HTR-8/SVneo (cell line): ENCODE results near the gene HOXA11.

ENCODE experiments used
- DNase-seq: peaks from one replicate; pipeline ENCODE4 v3.0.0; 2011; ENCODE audit warnings: low spot score, mixed read lengths; ENCODE audit not compliant: insufficient read length
- FAIRE-seq: peaks from 2 replicates; lab custom pipeline; 2011; peaks lifted over from hg19 to GRCh38; lab: Jason Lieb, UNC

The HOXA11 gene

GRCh38 chr7:27185013-27185853 is at the start of gene HOXA11:
TSS of gene HOXA11 (minus strand) at chr7:27185232. CDS start at chr7:27185144, 88 bp downstream.
- peak; percentile 20 for FAIRE-seq
- DNase-seq = peak; percentile 94

GRCh38 chr7:27229448-27229847 is 44.4 kb upstream of the HOXA11 start:
- DNase-seq (no peak), FAIRE-seq (no peak)

GRCh38 chr7:27224983-27225934 is 40.2 kb upstream of the HOXA11 start:
- DNase-seq = no peak
- FAIRE-seq = no peak

- DNase-seq (no peak), FAIRE-seq (no peak)
These were observed 39.0 kb upstream of the HOXA11 start for GRCh38 chr7:27223941-27224575.

DNA sequence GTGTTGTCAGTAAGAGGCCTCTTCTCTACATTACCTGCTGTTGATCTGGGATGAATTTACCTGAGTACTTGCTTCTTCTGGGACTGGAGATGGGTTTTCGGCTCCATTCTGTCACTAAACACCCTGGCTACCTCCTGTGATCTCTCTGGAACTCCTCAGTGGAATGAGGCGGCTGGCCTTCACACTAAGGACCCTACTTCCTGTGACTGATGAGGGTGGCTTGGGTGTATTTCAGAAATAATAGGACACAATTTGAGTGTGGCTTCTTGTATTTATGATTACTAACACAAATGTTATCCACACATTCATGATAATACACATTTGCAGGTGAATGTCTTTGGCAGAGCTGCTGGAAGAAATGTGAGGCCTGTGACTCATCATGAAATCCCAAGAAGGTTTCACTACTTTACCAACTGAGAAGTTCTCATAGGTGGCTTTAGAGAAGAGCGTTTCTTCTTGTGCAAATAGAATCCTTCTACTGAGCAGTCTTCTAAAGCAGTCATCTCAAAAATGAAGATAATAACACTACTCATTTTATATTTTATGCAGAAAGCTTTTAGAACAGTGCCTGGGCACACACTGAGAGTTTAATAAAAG is 36.3 kb upstream of the HOXA11 start:
- no peak for DNase-seq
- FAIRE-seq = no peak

- DNase-seq = no peak
- FAIRE-seq = no peak
These were observed 35.5 kb upstream of the HOXA11 start for GRCh38 chr7:27220440-27220955.

DNA sequence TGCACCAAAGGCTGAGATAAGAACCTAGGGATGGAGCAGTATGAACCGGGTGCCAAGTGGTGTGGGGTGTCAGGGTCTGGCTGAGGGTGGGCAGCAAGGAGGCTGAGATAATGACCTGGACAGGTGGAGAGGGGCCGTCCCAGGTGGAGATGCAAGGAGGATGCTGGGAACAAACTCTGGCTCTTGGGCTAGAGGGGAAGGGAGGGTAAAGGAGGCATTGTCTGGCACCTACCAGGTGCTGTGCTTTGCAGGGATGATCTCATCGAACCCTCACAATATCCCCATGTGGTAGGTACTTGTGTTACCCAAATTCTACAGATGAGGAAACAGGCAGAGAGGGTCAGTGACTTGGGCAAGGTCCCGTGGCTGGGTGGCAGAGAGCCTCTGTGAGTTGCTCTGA is 34.8 kb upstream of the HOXA11 start:
- DNase-seq = no peak
- no peak for FAIRE-seq

DNA sequence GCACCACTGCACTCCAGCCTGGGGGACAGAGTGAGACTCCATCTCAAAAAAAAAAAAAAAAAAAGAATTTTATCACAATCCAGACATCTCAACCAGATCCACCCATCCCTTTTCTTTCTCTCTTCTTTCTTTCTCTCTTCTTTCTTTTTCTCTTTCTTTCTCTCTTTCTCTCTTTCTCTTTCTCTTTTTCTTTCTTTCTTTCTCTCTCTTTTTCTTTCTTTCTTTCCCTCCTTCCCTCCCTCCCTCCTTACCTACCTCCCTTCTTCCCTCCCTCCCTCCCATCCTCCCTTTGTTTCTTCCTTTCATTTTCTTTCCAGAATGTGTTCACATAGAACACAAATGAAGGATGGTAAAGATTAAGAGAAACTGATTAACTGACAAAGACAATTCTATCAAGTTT is 32.9 kb upstream of the HOXA11 start:
- FAIRE-seq (no peak), DNase-seq (no peak)

DNA sequence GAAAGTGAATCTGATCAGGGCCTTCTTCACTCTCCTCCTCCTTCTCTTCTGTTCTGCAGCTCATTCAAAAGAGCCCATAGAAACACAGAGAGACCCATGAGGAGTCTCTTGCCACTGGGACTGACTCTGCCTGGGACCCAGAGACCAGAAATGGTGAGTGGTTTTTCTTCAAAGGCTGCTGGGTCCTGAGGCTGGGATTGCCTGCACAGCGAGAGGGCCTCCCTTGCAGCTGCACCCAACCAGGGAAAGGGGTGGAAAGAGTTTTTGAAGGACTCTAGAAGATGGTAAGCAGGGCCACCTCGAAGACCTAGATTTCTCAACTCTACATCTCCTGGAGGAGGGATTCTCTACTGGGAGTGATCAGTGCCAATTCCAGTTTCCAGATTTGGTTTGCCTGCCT is 30.3 kb upstream of the HOXA11 start:
- DNase-seq (no peak), FAIRE-seq (no peak)

DNA sequence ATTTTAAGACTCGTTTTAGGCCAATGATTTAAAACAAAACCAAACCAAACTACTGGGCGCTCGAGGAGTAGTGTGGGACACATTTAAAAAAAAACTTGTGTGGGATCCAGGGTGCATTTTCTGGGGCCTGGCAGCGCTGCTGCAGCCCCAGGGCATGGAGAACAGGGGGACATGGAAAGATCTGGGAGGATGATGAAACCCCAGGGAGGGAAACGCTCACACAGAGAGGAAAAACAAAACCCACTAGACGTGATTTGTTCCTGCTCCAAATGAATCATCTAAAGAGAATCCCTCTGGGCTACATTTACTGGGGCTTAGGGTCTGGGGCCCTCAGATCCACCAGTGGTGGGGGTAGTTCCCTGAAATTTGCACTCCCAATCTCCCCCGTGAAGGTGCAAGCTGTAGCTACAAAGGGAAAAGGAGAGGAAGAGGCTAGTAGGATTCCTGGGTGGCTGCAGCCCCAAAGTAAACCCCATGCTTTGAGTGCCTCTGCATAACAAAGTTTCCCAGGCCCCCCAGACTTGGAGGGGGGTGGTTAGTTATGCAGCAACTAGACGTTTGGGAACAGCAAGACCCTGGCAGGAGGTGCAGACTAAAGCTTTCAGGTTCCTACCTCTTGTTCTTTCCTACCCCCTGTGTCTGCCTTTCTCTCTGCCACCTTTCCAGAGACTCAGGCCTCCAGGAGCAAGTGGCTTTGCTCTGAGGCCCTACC is 29.4 kb upstream of the HOXA11 start:
- no peak for FAIRE-seq
- no peak for DNase-seq

GRCh38 chr7:27213433-27214238 is 28.6 kb upstream of the HOXA11 start:
- no peak for FAIRE-seq

DNA sequence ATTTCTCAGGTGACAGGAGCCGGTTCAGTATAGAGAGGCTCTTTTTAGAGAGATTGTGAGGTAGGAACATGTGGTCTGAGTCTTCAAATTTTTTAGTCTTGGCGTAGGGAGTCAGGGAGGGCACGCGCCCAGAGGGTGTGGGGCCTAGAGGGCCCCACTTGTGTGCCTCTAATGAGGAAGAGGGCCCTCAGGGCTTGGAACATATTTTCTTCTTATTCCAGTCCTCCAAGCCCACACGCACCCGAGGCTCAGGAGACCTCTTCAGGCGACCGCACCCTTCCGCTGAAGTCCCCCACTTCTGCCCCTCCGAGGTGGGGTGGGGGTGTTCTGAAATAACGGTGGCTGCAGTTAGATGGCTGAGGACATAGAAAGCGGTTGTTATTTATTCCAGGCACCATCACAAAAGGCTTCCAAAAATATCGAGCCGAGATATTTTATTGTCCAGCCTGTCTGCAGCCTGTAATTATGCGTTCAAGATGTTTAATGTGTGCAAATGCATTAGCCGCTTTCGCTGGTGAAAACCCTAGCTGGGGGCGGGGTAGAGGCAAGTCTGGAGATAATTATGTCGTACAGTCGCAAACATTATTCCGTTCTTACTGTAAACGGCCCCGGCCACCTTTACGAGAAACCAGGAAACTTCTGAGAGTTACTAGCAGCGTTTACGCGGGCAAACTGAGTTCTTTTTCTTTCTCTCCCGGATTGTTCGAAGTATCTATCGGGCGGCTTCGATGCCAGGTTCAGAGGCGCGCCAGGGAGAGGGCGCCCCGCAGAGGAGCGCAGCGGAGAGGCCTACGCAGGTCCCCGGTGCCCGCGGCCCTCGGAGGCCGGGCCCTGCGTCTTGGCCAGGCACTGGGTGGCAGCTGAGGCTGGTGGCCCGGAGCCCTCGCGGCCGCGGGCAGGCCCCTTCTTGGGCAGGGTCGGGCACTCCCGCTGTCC is 27.7 kb upstream of the HOXA11 start:
- no peak for FAIRE-seq
- DNase-seq = no peak

More at GRCh38 chr7:27213433-27214238, 28.6 kb upstream of the HOXA11 start:
- no peak for DNase-seq

DNA sequence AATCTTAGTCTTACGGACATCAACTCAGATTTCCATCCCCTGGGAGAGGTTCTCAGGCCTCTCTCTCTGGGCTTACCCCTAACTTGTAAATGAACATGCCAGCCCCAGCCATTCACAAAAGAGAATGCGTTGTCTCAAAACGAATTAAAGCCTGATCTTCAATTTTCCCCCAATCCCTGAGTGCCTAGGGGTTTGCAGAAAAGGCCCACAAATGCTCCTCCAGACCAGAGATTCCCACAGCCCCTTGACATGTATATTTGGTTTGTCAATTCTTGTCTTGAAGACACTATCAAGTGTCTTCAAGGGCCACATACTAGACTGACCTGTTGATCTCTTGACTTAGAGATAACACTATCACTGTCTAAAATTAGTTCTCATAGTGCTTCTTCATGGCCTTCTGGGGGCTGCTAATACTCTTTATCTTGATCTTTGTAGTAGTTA is 26.8 kb upstream of the HOXA11 start:
- FAIRE-seq (no peak), DNase-seq (no peak)

GRCh38 chr7:27211084-27211446 is 26.0 kb upstream of the HOXA11 start:
- FAIRE-seq = no peak
- no peak for DNase-seq

DNA sequence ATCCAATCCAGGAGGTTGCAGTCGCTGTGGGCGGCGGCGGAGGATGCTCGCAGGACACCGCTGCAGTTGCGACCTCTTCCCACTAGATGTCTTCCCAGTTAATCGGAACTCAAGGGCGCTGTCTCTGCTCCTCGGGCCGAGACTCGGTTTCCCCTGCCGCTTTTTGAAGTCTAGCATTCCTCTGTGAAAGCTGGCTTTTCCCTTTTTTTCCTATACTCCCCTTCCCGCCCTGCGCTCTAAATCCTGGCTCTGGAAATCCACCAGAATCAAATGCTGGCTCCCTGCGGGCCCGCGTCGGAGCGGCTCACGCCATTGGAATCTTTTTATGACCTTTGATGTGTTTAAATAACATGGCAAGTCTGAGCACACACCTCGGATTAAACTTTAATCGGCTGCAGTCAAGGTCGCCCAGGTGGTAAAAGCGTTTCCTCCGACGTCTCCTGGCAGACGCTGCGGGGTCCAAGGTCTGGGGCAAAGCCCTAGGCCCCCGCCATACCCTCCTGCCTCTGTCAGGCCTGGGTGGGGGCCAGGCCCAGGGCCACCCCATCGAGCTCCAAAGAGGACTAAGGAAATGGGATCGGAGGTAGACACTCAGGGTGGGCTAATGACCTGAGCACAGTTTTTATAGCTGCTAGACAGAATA is 25.5 kb upstream of the HOXA11 start:
- no peak for DNase-seq
- FAIRE-seq = peak; percentile 52

DNA sequence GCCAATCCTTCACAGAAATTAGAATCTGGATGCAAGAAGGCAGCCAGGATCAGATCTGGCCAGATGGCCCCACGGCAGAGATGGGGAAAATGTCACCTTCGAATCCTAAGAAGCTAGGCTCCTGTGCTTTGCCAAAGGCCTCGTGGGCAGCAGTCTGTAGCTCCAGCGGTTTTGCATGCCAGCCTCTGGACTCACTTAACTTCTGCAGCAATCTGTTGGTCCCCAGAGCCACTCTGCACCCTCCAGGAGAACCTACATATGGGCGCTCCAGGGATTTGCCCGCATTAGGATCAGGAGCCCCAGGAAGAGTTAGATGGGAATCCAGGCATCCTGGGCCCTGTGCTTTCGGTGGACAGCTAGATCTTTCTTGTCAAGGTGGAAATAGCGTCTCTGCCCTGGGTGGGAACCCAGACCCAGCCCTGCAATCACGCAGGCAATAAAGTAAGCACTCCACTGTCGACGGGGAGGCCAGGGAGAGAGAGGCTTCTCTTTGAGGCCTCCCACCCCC is 25.0 kb upstream of the HOXA11 start:
- no peak for FAIRE-seq
- DNase-seq = no peak

DNA sequence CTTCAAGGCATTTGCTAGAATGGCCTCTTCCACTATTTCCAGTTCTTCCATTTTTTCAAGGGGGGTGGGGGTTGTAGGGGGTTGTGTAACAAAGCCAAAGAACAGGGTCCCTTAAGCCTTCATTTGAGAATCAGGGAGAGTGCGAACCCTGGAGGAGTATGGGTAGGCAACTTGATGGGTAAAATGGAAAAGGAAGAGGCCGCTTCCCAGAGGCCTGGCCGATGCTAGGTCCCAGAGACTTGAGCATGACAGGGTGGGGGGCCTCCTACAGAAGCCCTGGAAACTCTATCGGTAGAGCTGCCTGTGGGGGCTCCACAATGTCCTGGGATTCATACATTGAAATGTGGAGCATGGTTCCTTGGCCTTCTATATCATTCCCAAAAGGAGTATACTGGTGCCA is 24.0 kb upstream of the HOXA11 start:
- FAIRE-seq (no peak), DNase-seq (no peak)
